ENCODE results near the gene IGSF9. TPM values are rescaled to one million over a fixed set of nuclear protein-coding genes. Genes with fewer than 3 reads are reported as not detected.

IGSF9 gene
- total and polyA plus RNA-seq, 2 of the 13 experiments (the other 11 are each of a cell fraction or from before 2014, with no cell fraction given), result 0.03 TPM; not detected in 1

- BruUV-seq (replicated peaks), result no TSS peak
- H4K20me1 ChIP-seq (ENCODE audit: insufficient read depth, low read length), result no peaks in the 10 kb centered on the region
- no peaks in the 10 kb centered on the region for H3K9me3 ChIP-seq (ENCODE audit: low read length)
- no peak for DNase-seq (ENCODE audit: low spot score)
- no peaks in the 10 kb centered on the region for H3K4me1 ChIP-seq (ENCODE audit: insufficient read depth, low read length)
- H2AFZ ChIP-seq (ENCODE audit: low read length), result no peak within 1 kb of the TSS
- H3K79me2 ChIP-seq (ENCODE audit: insufficient read depth, low read length), result no peaks in the 10 kb centered on the region
- no peak for ATAC-seq
- ChIA-PET POLR2A (no interaction called here), CTCF (ENCODE audit: low intra/inter-chr PET ratio, low total read pairs) (no interaction called here)
- no peak within 1 kb of the TSS for H3K4me3 ChIP-seq (replicated peaks in 1 of 3; ENCODE audit: insufficient read depth in 1 of 3, low read depth in 2 of 3, low read length in 3 of 3)
- FAIRE-seq, result no peak
- H3K4me2 ChIP-seq (ENCODE audit: low read depth, low read length), result no peak within 1 kb of the TSS
- no peaks in the 10 kb centered on the region for H3K36me3 ChIP-seq (replicated peaks in 1 of 2; ENCODE audit: control insufficient read depth in 1 of 2, insufficient read depth in 2 of 2, low read length in 2 of 2)
- in situ Hi-C loops (cut with HindIII; ENCODE audit: extremely low pct_ligation_motif_present, low pct_unique_long_range_greater_than_20kb) (no loop called here), intact Hi-C loops (cut with micrococcal nuclease; ENCODE audit: unreplicated experiment) (no loop called here)
- no peak within 1 kb of the TSS for H3K9ac ChIP-seq (ENCODE audit: insufficient read depth, low read depth, low read length)
- TF ChIP-seq ZNF317 (CRISPR knock-in tag; IDR thresholded peaks at IDR 0.05) (no peak), SALL2 (CRISPR knock-in tag; IDR thresholded peaks at IDR 0.05) (no peak), RFX3 (CRISPR knock-in tag; IDR thresholded peaks at IDR 0.05) (no peak), KDM4B (CRISPR knock-in tag; IDR thresholded peaks at IDR 0.05) (no peak), MED1 (CRISPR knock-in tag; IDR thresholded peaks at IDR 0.05) (no peak), ZNF34 (CRISPR knock-in tag; IDR thresholded peaks at IDR 0.05; ENCODE audit: borderline replicate concordance) (no peak), ZBTB2 (CRISPR knock-in tag; IDR thresholded peaks at IDR 0.05; ENCODE audit: low read depth) (no peak), PHF20 (CRISPR knock-in tag; IDR thresholded peaks at IDR 0.05) (no peak), PLRG1 (conservative IDR thresholded peaks at IDR 0.05) (no peak)
- 34% methylated on average over 10 of the region's 11 CpGs for WGBS (ENCODE audit: low lambda C conversion rate)
- no peak within 1 kb of the TSS for H3K27ac ChIP-seq (ENCODE audit: extremely low read length, insufficient read depth, low read length)
- peaks cover 0 to 23% of the 10 kb centered on the region in 2 experiments; a peak in 1 of 5 replicates for H3K27me3 ChIP-seq (ENCODE audit: control insufficient read depth in 1 of 2, insufficient read depth in 2 of 2, low read length in 2 of 2)
Measured at GRCh38 chr1:159953536-159954515, 8.4 kb upstream of the IGSF9 start, which contains the start of gene SLAMF9. Gene SLAMF9, minus strand, starts transcription at chr1:159954237. Its CDS starts 100 bp downstream, at chr1:159954137.
